Activated CD4-positive, CD25-positive, alpha-beta regulatory T cell treated with anti-CD3 and anti-CD28 coated beads, Interleukin-2, amount 50 U/mL, for 72 hours (primary cell): ENCODE results near the gene CENPM.

Experiments
- DNase-seq: peaks from one replicate; pipeline ENCODE4 v3.0.0; 2021

Gene CENPM

GRCh38 chr22:41913040-41913719 is 33.8 kb downstream of the CENPM start:
- DNase-seq = no peak

GRCh38 chr22:41912338-41913039 is 34.5 kb downstream of the CENPM start:
- DNase-seq = no peak

- DNase-seq = no peak
These were observed 35.8 kb downstream of the CENPM start for GRCh38 chr22:41911001-41911611.

- DNase-seq = no peak
These were observed 36.6 kb downstream of the CENPM start for GRCh38 chr22:41910050-41911000.

DNA sequence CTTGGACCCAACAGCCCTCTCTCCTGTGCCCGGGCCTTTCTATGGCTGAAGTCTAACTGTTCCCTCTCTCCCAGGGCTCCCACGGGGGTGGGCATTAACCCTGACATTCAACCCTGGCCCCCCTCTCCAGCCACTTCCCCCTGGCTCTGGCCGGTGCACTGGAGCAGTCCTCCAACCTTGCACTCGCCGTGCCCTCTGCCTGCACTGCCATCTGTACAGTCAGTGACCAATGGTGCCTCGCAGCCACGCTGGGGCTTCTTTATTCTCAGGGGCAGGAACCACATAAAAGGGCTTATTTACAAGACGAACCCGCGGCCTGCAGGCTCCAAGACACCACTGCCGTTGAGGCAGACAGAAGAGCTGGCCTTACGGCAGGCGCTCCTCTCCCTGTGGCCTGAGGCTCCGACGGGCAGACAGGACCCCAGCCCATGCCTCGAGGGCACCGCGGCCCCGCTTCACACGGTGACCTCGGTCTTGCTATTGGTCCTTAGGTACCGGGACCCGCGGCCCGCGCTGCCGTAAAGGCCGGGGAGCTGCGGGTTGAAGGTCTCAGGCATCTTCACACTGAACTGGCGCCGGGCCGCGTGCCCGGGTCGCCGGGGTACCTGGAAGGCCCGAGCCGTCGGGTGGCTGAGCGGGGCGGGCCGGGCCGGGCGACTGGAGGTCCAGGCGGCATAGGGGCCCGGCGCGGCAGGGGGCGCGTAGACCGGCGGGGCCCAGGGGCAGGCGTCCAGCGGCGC is 37.5 kb downstream of the CENPM start:
- no peak for DNase-seq

- no peak for DNase-seq
These were observed 38.3 kb downstream of the CENPM start for GRCh38 chr22:41908411-41909309.

- DNase-seq = no peak
These were observed 39.2 kb downstream of the CENPM start for GRCh38 chr22:41907436-41908401.

DNA sequence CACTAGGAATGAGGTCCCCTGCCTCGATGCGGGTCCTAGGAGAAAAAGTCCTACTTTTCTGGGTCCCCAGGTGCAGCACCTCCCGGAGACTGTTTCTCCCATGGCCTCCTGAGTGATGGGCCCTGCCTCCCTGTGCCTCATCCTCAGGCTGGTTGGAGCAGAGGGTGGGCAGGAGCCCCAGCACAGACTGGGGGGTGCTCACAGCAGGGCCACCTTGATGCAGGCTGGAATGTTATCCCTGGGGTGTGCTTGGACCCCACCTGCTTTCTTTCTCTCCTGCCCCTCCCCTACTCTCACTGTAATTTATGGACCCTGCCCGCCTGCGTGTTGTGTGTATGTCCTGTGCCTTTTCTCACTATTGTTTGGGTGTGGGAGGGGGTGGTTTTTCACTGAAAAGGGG is 40.1 kb downstream of the CENPM start:
- DNase-seq = no peak

- DNase-seq = no peak
These were observed 41.3 kb downstream of the CENPM start for GRCh38 chr22:41905411-41906202.

- DNase-seq = no peak
These were observed 42.2 kb downstream of the CENPM start for GRCh38 chr22:41904450-41905410.

DNA sequence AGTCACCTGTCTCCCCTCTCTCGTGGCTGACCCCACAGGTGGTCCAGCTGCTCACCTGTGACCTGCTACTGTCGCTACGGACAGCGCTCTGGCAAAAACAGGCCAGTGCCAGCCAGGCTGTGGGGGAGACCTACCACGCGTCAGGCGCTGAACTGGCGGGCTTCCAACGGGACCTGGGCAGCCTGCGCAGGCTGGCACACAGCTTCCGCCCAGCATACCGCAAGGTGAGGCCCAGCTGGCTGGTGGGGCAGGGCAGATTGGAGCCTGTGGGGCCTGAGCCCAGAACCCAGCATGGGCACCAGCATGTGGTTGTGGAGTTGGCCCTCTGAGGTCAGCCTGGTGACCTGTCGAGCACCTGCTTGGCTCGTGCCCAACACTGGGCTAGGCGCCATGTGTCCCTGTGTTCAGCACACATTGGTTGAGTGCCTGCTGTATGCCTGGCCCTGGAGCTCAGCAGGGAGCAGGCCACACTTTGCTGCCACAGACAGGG is 44.0 kb downstream of the CENPM start:
- no peak for DNase-seq

- no peak for DNase-seq
These were observed 44.9 kb downstream of the CENPM start for GRCh38 chr22:41902016-41902415.

DNA sequence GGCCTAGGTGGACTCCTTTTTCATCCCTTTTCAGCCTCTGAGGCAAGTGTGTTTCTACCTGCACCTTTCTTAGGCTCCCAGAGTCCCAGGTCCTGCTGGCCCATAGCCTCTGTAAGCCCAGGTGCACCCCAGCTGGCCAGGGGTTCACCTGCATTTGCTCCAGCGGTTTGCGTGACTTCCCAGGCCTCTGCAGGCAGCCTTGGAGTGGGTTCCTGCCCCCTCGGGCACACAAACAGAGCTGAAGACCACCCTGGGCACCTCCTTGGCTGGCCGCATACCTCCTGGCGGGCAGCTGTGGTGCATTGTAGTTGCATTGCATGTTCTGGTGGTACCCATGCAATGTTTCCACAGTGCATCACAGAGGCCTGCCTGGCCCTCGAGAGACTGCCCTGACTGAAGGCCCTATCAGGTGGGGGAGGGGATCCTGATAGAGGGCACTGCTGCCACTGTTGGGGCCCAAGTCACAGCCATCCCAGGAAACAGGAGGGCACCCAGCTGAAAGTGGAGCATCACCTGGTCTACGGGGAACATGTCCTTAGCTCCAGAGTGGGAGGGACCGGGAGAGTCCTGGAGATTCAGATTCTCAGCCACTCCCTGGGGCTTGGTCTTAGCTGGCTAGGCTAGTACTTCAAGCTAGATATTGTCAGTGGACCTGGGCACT is 46.2 kb downstream of the CENPM start:
- no peak for DNase-seq

GRCh38 chr22:41899992-41900651 is 46.8 kb downstream of the CENPM start:
- no peak for DNase-seq

- no peak for DNase-seq
These were observed 47.8 kb downstream of the CENPM start for GRCh38 chr22:41899110-41899509.

DNA sequence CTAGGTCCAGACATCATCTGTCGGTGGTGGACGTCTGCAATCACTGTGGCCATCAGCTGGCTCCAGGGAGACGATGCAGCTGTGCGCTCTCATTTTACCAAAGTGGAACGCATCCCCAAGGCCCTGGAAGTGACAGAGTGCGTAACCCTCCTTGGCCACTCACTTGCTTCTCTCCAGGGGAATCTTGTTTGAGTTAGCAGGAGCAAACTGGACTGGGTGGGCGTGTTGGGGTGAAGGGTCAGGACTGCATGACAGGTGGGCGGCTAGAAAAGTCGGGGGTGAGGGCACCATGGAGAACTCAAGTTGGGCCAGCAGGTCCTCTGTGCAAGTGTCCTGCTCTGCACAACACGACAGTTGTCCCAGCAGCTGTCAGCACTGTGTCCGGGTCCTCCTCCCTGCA is 48.3 kb downstream of the CENPM start:
- no peak for DNase-seq
